GM23338 (cell line): ENCODE data around the gene VPS39. TPM values are rescaled to one million over a fixed set of nuclear protein-coding genes. Genes with fewer than 3 reads are reported as not detected.

Experiments used
- ATAC-seq: fragments of 200-7000 bp; cut with Tn5 transposase; 3 replicates; pipeline ENCODE4 v1.9.1; 2020
- DNase-seq: peaks from one replicate; pipeline ENCODE4 v3.0.0-alpha.2; 2015; ENCODE audit warnings: low spot score
- H2AFZ ChIP-seq: fragments of 200-600 bp; sonication (generic); 2 replicates; pipeline ENCODE4 v1.8.0; 2016; ENCODE audit warnings: antibody characterized with exemption, mild to moderate bottlenecking, moderate library complexity
- H3F3A ChIP-seq: fragments of 200-600 bp; sonication (generic); replicated peaks from 2 replicates; pipeline ENCODE4 v1.8.0; 2017; ENCODE audit warnings: antibody characterized with exemption, mixed run types, low read depth
- H3K27ac ChIP-seq: fragments of 200-600 bp; sonication (generic); 2 replicates; pipeline ENCODE4 v1.6.1; 2016; ENCODE audit warnings: low read depth
- H3K27me3 ChIP-seq: fragments of 200-600 bp; sonication (generic); 2 replicates; pipeline ENCODE4 v1.8.0; 2016; ENCODE audit warnings: mild to moderate bottlenecking, mixed run types, moderate library complexity; ENCODE audit not compliant: insufficient read depth
- H3K36me3 ChIP-seq: fragments of 200-600 bp; sonication (generic); 2 replicates; pipeline ENCODE4 v1.8.0; 2016; ENCODE audit warnings: mild to moderate bottlenecking; ENCODE audit not compliant: insufficient read depth
- H3K4me1 ChIP-seq: fragments of 200-600 bp; sonication (generic); 2 replicates; pipeline ENCODE4 v1.8.0; 2016; ENCODE audit warnings: mild to moderate bottlenecking, moderate library complexity; ENCODE audit not compliant: insufficient read depth
- H3K4me2 ChIP-seq: fragments of 200-600 bp; sonication (generic); 2 replicates; pipeline ENCODE4 v1.7.1; 2017; ENCODE audit warnings: mixed run types
- H3K4me3 ChIP-seq: fragments of 200-600 bp; sonication (generic); 2 replicates; pipeline ENCODE4 v1.6.1; 2016; ENCODE audit warnings: mixed run types
- H3K79me2 ChIP-seq: fragments of 200-600 bp; sonication (generic); replicated peaks from 2 replicates; pipeline ENCODE4 v1.8.0; 2017; ENCODE audit warnings: mild to moderate bottlenecking; ENCODE audit not compliant: insufficient read depth
- H3K9me2 ChIP-seq: fragments of 200-600 bp; sonication (generic); 2 replicates; pipeline ENCODE4 v1.8.0; 2017; ENCODE audit not compliant: insufficient read depth
- H4K20me1 ChIP-seq: fragments of 200-600 bp; sonication (generic); replicated peaks from 2 replicates; pipeline ENCODE4 v1.8.0; 2017; ENCODE audit warnings: mild to moderate bottlenecking; ENCODE audit not compliant: insufficient read depth
- H3K27ac Mint-ChIP-seq: 2 replicates; pipeline ENCODE4 v1.8.0; 2020; ENCODE audit warnings: inconsistent platforms, mild to moderate bottlenecking, moderate library complexity, mixed read lengths
- H3K27me3 Mint-ChIP-seq: 3 replicates; pipeline ENCODE4 v1.8.0; 2022; ENCODE audit warnings: low read depth, mild to moderate bottlenecking, moderate library complexity, mixed read lengths, inconsistent platforms; ENCODE audit not compliant: insufficient read depth, poor library complexity
- H3K36me3 Mint-ChIP-seq: 3 replicates; pipeline ENCODE4 v1.8.0; 2021; ENCODE audit warnings: low read depth, mild to moderate bottlenecking, inconsistent platforms, moderate library complexity, mixed read lengths
- H3K4me1 Mint-ChIP-seq: 3 replicates; pipeline ENCODE4 v1.8.0; 2020; ENCODE audit warnings: mild to moderate bottlenecking, inconsistent platforms, mixed read lengths
- H3K4me3 Mint-ChIP-seq: 3 replicates; pipeline ENCODE4 v1.8.0; 2021; ENCODE audit warnings: moderate library complexity, mild to moderate bottlenecking, inconsistent platforms, mixed read lengths
- H3K9me3 Mint-ChIP-seq: 3 replicates; pipeline ENCODE4 v1.8.0; 2020; ENCODE audit warnings: moderate library complexity, mild to moderate bottlenecking, inconsistent platforms, mixed read lengths
- CREB1 ChIP-seq: fragments of 250-450 bp; sonication (Bioruptor Pico); IDR thresholded peaks from 2 replicates; pipeline ENCODE4 v1.5.0; 2020; ENCODE audit warnings: low read depth, mild to moderate bottlenecking, moderate library complexity
- CTCF ChIP-seq, 2 experiments: fragments of 200-600 bp in 1 of 2; sonication (generic) in 1 of 2; conservative IDR thresholded peaks; 2 replicates each; pipeline versions ENCODE4 v1.5.1 to v1.6.1; 2016 to 2017; ENCODE audit warnings: antibody characterized with exemption in 2 of 2, low read depth in 2 of 2, mild to moderate bottlenecking in 2 of 2, moderate library complexity in 1 of 2
- ETS1 ChIP-seq: IDR thresholded peaks from 2 replicates; pipeline ENCODE4 v1.6.1; 2016; ENCODE audit warnings: antibody characterized with exemption
- EZH2 ChIP-seq: fragments of 200-600 bp; sonication (generic); IDR thresholded peaks from one replicate; pipeline ENCODE4 v1.8.0; 2017; ENCODE audit warnings: antibody characterized with exemption, mild to moderate bottlenecking, low read depth; ENCODE audit not compliant: unreplicated experiment
- EZH2phosphoT487 ChIP-seq: fragments of 200-600 bp; sonication (generic); IDR thresholded peaks from one replicate; pipeline ENCODE4 v1.8.1; 2018; ENCODE audit warnings: antibody characterized with exemption; ENCODE audit not compliant: unreplicated experiment
- JUNB ChIP-seq: IDR thresholded peaks from one replicate; pipeline ENCODE4 v1.6.1; 2016; ENCODE audit warnings: antibody characterized with exemption; ENCODE audit not compliant: unreplicated experiment
- NANOG ChIP-seq: IDR thresholded peaks from 2 replicates; pipeline ENCODE4 v1.6.1; 2016; ENCODE audit warnings: antibody characterized with exemption, borderline replicate concordance
- POLR2AphosphoS5 ChIP-seq: IDR thresholded peaks from 2 replicates; pipeline ENCODE4 v1.6.1; 2016; ENCODE audit warnings: antibody characterized with exemption, low read depth
- REST ChIP-seq: IDR thresholded peaks from one replicate; pipeline ENCODE4 v1.6.1; 2018; ENCODE audit warnings: antibody characterized with exemption; ENCODE audit not compliant: unreplicated experiment
- STAT1 ChIP-seq: IDR thresholded peaks from one replicate; pipeline ENCODE4 v1.6.1; 2016; ENCODE audit warnings: antibody characterized with exemption; ENCODE audit not compliant: unreplicated experiment
- ZNF114 ChIP-seq: fragments of 250-450 bp; sonication (Bioruptor Pico); IDR thresholded peaks from 2 replicates; pipeline ENCODE4 v1.5.0; 2020; ENCODE audit warnings: mild to moderate bottlenecking, moderate library complexity
- ZNF331 ChIP-seq: fragments of 250-450 bp; sonication (Bioruptor Pico); IDR thresholded peaks from 2 replicates; pipeline ENCODE4 v1.5.0; 2020; ENCODE audit warnings: low read depth, mild to moderate bottlenecking, moderate library complexity
- polyA plus RNA-seq: library from polyadenylated mRNA; unstranded; fragments of >200 nt; fragmentation: Nextera tagmentation; extraction: Ambion mirVana; gene quantifications from 2 replicates; pipeline ENCODE4 v1.2.1, GENCODE V29; 2016
- total RNA-seq: library from RNA; depleted of rRNA; stranded (reverse); fragments of >200 nt; shearing (Covaris generic); gene quantifications from 2 replicates; pipeline ENCODE4 v1.2.3, GENCODE V29; 2014

VPS39 gene
- total and polyA plus RNA-seq, 2 experiments from 2014 or later = 14.9 to 45.1 TPM

- no peaks in the 10 kb centered on the region for H3K27me3 ChIP-seq
- no peak overlapping the region for H3K4me2 ChIP-seq
- H4K20me1 ChIP-seq = no peaks in the 10 kb centered on the region
- H3K79me2 ChIP-seq = no peaks in the 10 kb centered on the region
- Mint-ChIP-seq H3K4me1 (no peaks in the 10 kb centered on the region), H3K9me3 (no peaks in the 10 kb centered on the region), H3K27ac (no peak overlapping the region), H3K27me3 (peaks cover 6% of the 10 kb centered on the region), H3K4me3 (no peak overlapping the region), H3K36me3 (peaks cover 67% of the 10 kb centered on the region)
- TF ChIP-seq ZNF331 = no peak
- TF ChIP-seq EZH2 = no peak
- TF ChIP-seq STAT1 = no peak
- peaks cover 11% of the 10 kb centered on the region; the same call in 1 of the 2 replicates for H3K36me3 ChIP-seq
- H3K27ac ChIP-seq = no peak overlapping the region
- no peak overlapping the region for H3K4me3 ChIP-seq
- H3K4me1 ChIP-seq = no peaks in the 10 kb centered on the region
- H3F3A ChIP-seq = no peaks in the 10 kb centered on the region
- DNase-seq (no peak), ATAC-seq (no peak)
- no peak overlapping the region for H2AFZ ChIP-seq
- H3K9me2 ChIP-seq = no peaks in the 10 kb centered on the region
Measured at GRCh38 chr15:42163947-42164550, 44.1 kb downstream of the VPS39 start.

- no peak for DNase-seq
- no peaks in the 10 kb centered on the region for H3K4me1 Mint-ChIP-seq
- ATAC-seq = no peak
- H3K9me3 Mint-ChIP-seq = no peaks in the 10 kb centered on the region
- no peak overlapping the region for H3K27ac Mint-ChIP-seq
- Histone ChIP-seq H2AFZ (no peak overlapping the region), H4K20me1 (no peaks in the 10 kb centered on the region), H3K9me2 (no peaks in the 10 kb centered on the region), H3K27me3 (no peaks in the 10 kb centered on the region), H3K4me1 (no peaks in the 10 kb centered on the region), H3K4me2 (no peak overlapping the region), H3K4me3 (no peak overlapping the region), H3K27ac (no peak overlapping the region), H3K36me3 (peaks cover 11% of the 10 kb centered on the region; the same call in 1 of the 2 replicates), H3K79me2 (no peaks in the 10 kb centered on the region), H3F3A (no peaks in the 10 kb centered on the region)
- no peak overlapping the region for H3K4me3 Mint-ChIP-seq
- peaks cover 67% of the 10 kb centered on the region for H3K36me3 Mint-ChIP-seq
- peaks cover 6% of the 10 kb centered on the region for H3K27me3 Mint-ChIP-seq
- TF ChIP-seq ETS1 (no peak), CREB1 (CRISPR knock-in tag) (no peak), NANOG (no peak), ZNF114 (CRISPR knock-in tag) (no peak), EZH2 (no peak), EZH2phosphoT487 (no peak), JUNB (no peak), CTCF (conservative IDR thresholded peaks at IDR 0.05; ENCODE audit: low read depth in 2 of 2) (no peak), POLR2AphosphoS5 (no peak), REST (no peak), ZNF331 (no peak)
Measured at GRCh38 chr15:42163291-42163690, 44.8 kb downstream of the VPS39 start.
